ENCODE measurements around the gene USP34.
"Not testable (repeated sequence)": the region's sequence is repeated elsewhere in the genome, so short reads cannot be mapped to it uniquely, and the experiment has no call there.

The USP34 gene

DNA sequence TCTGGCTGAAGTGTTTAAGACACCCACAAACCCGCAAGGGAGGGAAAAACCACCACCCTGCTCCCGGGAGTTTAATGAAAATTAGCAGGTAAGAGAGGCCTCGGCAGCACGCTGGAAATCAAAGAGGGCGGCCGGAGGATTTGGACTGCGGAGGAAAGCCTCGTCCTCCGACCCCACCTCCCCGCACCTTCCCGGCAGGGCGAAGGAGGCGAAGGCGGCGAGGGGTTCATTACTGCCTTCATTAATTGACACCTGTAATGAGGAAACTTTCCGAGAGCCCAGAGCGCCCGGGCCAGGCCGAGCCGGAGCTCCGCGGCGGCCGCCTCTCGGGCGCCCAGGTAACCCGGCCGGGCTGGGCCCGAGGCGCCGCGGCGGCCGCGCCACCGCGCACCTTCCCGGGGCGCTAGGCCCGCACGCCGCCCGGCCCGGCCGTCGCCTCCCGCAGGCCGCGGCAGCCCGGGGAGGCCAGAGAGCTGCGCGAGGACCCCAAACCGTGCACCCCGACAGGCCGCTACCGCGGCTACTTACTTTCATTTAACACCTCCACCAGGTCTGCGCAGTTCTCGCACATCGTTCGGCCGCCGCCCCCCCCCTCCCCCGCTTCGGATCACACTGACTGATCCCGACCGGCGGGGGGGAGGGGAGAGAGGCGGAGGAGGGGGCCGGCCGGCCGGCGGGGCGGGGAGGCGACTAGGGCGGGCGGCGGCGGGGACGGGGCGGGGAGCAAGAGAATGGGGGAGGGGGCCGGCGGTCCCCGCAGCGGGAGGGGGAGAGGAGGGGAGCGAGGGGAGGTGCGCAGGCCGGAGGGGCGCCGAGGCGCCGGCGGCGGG is 550 bp downstream of the USP34 start:
- in situ Hi-C loops (cut with MboI; ENCODE audit: low pct_unique_long_range_greater_than_20kb, low sequenced_read_pairs, unreplicated experiment) = no loop called here
- peak; percentile 91 for DNase-seq (ENCODE audit: low spot score)
- TF ChIP-seq, protein P1, sequence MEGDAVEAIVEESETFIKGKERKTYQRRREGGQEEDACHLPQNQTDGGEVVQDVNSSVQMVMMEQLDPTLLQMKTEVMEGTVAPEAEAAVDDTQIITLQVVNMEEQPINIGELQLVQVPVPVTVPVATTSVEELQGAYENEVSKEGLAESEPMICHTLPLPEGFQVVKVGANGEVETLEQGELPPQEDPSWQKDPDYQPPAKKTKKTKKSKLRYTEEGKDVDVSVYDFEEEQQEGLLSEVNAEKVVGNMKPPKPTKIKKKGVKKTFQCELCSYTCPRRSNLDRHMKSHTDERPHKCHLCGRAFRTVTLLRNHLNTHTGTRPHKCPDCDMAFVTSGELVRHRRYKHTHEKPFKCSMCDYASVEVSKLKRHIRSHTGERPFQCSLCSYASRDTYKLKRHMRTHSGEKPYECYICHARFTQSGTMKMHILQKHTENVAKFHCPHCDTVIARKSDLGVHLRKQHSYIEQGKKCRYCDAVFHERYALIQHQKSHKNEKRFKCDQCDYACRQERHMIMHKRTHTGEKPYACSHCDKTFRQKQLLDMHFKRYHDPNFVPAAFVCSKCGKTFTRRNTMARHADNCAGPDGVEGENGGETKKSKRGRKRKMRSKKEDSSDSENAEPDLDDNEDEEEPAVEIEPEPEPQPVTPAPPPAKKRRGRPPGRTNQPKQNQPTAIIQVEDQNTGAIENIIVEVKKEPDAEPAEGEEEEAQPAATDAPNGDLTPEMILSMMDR (IDR thresholded peaks at IDR 0.05; ENCODE audit: extremely low read depth, insufficient read depth, missing control alignments) = no peak

DNA sequence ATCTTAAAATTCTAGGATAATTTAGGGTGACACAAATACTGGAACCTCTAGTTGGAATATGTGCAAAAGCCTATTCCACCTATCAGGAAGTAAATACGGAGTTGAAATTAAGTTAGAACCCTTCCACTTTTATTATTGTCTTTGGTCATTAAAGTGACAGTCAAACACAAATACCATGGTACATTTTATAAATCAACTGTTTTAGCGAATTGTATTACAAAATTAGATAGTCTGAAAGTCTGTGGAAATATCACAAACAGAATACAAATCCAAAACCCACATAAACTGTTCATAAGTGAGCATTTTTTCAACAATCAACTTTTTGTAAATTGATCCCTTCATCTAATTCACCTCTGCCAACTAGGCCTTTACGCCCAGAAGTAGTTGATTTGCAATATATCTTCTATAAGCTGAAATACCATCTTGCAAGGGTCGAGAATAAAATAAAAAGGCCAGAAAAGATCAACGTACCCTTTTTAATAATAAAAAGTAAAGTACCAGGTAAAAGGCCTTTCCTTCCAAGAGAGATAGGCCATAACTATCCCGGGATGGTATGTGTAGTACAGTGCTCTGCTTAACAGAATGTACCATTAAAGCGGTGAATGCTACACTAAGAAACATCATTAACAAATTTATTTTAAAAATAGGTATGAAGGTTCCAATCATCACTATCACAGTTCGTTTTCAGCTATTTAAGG is 1.3 kb downstream of the USP34 start:
- TF ChIP-seq, protein P1 (IDR thresholded peaks at IDR 0.05; ENCODE audit: extremely low read depth, insufficient read depth, missing control alignments) = no peak
- in situ Hi-C loops (cut with MboI; ENCODE audit: low pct_unique_long_range_greater_than_20kb, low sequenced_read_pairs, unreplicated experiment) = no loop called here
- DNase-seq (ENCODE audit: low spot score) = no peak

DNA sequence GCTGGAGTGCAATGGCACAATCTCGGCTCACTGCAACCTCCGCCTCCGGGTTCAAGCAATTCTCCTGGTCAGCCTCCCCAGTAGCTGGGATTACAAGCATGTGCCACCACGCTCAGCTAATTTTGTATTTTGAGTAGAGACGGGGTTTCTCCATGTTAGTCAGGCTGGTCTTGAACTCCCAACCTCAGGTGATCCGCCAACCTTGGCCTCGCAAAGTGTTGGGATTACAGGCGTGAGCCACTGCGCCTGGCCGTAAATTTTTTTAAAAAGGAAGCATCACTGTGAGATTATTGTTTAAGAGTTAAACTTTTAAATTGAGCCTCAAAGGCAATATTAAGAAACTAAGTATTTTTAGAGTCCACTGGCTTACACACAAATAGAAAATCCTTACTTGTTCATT is 2.7 kb downstream of the USP34 start:
- in situ Hi-C loops (cut with MboI; ENCODE audit: low pct_unique_long_range_greater_than_20kb, low sequenced_read_pairs, unreplicated experiment); DNase-seq (ENCODE audit: low spot score): not testable (repeated sequence)

DNA sequence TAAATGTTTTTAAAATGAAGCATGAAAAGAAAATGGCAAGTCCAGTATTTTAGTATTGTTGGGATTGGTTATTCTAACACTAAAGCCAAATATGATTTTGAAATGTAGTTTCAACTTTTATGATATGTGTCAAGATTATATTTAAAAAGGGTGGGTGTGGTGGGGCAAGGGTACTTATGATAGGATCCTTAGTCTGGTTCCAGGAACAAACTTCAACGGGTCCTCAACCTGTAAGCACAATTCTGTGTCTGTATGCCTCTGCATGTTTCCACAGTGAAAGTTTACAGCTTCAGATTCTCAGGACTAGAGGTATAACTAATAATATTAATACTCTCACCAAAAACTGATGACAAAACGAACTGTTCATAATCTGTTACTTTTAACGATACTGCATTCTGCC is 5.8 kb downstream of the USP34 start:
- in situ Hi-C loops (cut with MboI; ENCODE audit: low pct_unique_long_range_greater_than_20kb, low sequenced_read_pairs, unreplicated experiment) = no loop called here
- TF ChIP-seq, protein P1 (IDR thresholded peaks at IDR 0.05; ENCODE audit: extremely low read depth, insufficient read depth, missing control alignments) = no peak
- DNase-seq (ENCODE audit: low spot score) = no peak

DNA sequence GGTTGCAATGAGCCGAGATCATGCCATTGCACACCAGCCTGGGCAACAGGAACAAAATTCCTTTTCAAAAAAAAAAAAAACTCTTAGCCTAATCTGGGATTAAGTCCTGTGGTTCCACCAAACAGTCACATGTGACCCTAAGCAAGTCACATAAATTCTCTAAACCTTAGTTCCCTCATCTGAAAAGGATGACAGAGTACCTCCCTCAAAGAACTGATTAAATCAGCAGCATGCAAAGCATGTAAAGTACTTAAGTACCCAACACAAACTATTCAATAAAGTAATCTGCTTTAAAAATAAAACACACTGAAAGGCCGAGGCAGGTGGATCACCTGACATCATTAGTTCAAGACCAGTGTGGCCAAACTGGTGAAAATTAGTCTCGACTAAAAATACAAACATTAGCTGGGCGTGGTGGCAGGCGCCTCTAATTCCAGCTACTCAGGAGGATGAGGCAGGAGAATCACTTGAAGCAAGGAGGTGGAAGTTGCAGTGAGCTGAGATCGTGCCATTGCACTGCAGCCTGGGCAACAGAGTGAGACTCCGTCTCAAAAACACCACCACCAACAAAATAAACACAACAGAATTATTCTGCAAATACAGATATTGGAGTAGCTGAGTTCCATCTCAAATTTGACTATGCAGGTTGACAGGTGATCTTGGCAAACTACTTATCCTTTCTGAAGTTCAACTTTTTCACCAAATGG is 7.0 kb downstream of the USP34 start:
- in situ Hi-C loops (cut with MboI; ENCODE audit: low pct_unique_long_range_greater_than_20kb, low sequenced_read_pairs, unreplicated experiment) = no loop called here
- no peak for DNase-seq (ENCODE audit: low spot score)
- TF ChIP-seq, protein P1 (IDR thresholded peaks at IDR 0.05; ENCODE audit: extremely low read depth, insufficient read depth, missing control alignments) = no peak

DNA sequence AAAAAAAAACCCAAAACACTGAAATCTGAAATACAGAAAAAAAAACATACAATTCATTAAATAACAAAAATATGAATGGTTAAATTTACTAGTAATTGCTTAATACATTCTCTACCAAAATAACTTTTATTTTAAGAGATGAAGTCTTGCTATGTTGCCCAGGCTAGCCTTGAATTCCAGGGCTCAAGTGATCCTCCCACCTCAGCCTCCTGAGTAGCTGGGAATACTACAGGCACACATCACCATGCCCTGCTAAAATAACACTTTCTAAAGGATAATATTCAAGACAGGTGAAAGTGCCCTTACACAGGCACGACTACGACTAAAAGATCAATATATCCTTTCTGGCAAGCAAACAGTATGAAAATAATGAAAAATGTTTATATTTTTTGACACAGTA is 9.5 kb downstream of the USP34 start:
- TF ChIP-seq, protein P1 (IDR thresholded peaks at IDR 0.05; ENCODE audit: extremely low read depth, insufficient read depth, missing control alignments) = no peak
- in situ Hi-C loops (cut with MboI; ENCODE audit: low pct_unique_long_range_greater_than_20kb, low sequenced_read_pairs, unreplicated experiment) = no loop called here
- DNase-seq (ENCODE audit: low spot score) = no peak

All from GM13977 (cell line).